ENCODE data around the gene MAP2K2.

The MAP2K2 gene

DNA sequence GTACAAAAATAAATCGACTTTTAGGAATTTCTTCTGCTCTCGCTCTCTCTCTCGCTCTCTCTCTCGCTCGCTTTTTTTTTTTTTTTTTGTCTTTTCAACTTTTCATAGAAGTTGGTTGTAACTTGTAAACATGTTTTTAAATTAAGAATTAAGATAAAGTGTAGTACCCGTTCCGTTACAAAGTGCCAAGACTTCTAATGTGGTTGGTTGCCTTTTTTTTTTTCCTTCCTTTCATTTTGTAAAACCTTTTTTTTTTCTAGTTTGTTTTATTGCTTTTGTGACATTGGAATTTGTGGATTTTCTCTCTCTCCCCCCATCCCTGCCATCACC is 77.6 kb downstream of the MAP2K2 start:
- ChIA-PET POLR2A (no interaction called here), CTCF (no interaction called here)
- Histone ChIP-seq H3K9me3 (ENCODE audit: control insufficient read depth, insufficient read depth, low read depth, low read length) (no peaks in the 10 kb centered on the region), H3K4me3 (ENCODE audit: low read depth, low read length) (no peak overlapping the region), H3K4me1 (ENCODE audit: control insufficient read depth, insufficient read depth, low read length) (no peaks in the 10 kb centered on the region), H3K27ac (ENCODE audit: extremely low read depth, low read depth, low read length) (no peak overlapping the region), H3K36me3 (ENCODE audit: control insufficient read depth in 2 of 2, insufficient read depth in 1 of 2, low read length in 2 of 2) (peaks cover 10 to 29% of the 10 kb centered on the region in 2 experiments; a peak in 2 of 3 replicates)
- TF ChIP-seq ZNF37A (tag by site-specific recombination; IDR thresholded peaks at IDR 0.05): no peak
- peak; percentile 92 for TF ChIP-seq ZNF596 (tag by site-specific recombination; IDR thresholded peaks at IDR 0.05)
- TF ChIP-seq YY1 (tag by site-specific recombination; IDR thresholded peaks at IDR 0.05): no peak
- TF ChIP-seq PRDM1 (tag by site-specific recombination; IDR thresholded peaks at IDR 0.05): peak; percentile 72
- TF ChIP-seq ZNF366 (tag by site-specific recombination; conservative IDR thresholded peaks at IDR 0.05): peak; percentile 54

DNA sequence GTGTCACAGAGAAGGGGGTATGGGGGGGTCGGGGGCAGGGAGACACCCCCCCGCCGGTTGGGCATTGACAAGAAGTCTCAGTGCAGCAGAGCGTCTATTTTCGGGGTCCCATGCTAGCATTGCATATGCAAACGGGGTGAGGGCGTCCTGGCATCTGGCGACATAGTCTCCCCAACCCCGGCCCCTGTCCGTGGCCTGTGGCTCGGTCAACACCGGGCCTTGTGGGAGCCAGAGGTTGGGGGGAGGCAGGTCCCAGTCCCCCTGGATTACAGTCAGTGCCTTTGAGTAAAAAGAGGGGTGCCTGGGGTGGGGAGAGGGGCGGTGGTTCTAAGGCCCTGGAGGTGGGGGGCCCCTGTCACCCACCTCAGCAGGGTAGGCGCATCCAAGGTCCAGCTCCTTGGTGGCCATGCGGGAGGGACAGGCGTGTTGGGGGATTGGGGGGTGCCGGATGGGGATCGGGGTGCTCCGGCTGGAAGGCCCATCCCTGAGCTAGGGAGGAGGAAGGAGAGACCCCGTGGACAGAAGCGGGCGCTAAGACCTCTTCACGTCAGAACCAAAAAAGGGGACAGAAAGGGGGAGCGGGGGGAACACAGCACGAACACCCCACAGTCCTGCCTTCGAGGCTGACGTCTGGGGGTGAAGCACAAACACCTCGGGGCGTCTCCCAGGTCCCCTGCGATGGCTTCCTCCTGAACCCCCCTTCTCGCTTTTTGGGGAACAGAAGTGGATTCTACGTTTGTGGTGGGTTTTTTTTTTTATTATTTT is 78.1 kb downstream of the MAP2K2 start:
- no peaks in the 10 kb centered on the region for H3K9me3 ChIP-seq (ENCODE audit: control insufficient read depth, insufficient read depth, low read depth, low read length)
- H3K4me3 ChIP-seq (ENCODE audit: low read depth, low read length): no peak overlapping the region
- ChIA-PET POLR2A (no interaction called here), CTCF (interaction anchor here (1.1 kb wide), 1 partner anchor 60 kb away, joined by 3 read pairs; the partner anchor contains the start of gene EEF2)
- H3K27ac ChIP-seq (ENCODE audit: extremely low read depth, low read depth, low read length): no peak overlapping the region
- TF ChIP-seq, protein P1, sequence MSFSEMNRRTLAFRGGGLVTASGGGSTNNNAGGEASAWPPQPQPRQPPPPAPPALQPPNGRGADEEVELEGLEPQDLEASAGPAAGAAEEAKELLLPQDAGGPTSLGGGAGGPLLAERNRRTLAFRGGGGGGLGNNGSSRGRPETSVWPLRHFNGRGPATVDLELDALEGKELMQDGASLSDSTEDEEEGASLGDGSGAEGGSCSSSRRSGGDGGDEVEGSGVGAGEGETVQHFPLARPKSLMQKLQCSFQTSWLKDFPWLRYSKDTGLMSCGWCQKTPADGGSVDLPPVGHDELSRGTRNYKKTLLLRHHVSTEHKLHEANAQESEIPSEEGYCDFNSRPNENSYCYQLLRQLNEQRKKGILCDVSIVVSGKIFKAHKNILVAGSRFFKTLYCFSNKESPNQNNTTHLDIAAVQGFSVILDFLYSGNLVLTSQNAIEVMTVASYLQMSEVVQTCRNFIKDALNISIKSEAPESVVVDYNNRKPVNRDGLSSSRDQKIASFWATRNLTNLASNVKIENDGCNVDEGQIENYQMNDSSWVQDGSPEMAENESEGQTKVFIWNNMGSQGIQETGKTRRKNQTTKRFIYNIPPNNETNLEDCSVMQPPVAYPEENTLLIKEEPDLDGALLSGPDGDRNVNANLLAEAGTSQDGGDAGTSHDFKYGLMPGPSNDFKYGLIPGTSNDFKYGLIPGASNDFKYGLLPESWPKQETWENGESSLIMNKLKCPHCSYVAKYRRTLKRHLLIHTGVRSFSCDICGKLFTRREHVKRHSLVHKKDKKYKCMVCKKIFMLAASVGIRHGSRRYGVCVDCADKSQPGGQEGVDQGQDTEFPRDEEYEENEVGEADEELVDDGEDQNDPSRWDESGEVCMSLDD (tag by site-specific recombination; IDR thresholded peaks at IDR 0.05): peak; percentile 88
- TF ChIP-seq SCRT2 (tag by site-specific recombination; IDR thresholded peaks at IDR 0.05): no peak
- no peaks in the 10 kb centered on the region for H3K4me1 ChIP-seq (ENCODE audit: control insufficient read depth, insufficient read depth, low read length)
- H3K36me3 ChIP-seq (ENCODE audit: control insufficient read depth in 2 of 2, insufficient read depth in 1 of 2, low read length in 2 of 2): peaks cover 10 to 26% of the 10 kb centered on the region in 2 experiments; a peak in 2 of 3 replicates

DNA sequence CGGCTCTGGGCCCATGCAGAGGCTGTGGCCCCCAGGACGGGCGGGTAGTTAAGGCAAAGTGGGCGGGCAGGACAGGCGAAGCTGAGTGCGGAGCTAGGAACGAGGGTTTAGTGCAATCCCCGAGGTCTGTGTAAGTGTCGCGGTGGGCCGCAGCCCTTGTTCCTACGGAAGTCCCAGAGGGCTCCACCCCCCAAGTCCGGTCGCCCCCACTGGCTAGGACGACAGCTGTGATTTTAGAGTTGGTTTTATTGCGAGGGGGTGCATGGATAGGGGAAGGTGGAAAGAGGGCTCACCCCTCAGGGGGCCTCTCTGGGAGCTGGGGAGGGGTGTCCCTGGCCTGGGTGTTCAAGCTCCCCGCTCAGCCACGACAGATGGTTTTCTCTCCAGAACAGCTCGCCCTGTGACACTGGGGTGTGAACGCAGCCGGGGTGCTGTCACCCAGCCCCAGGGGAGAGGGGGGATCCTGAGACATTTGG is 78.9 kb downstream of the MAP2K2 start:
- Histone ChIP-seq H3K9me3 (ENCODE audit: control insufficient read depth, insufficient read depth, low read depth, low read length) (no peaks in the 10 kb centered on the region), H3K36me3 (ENCODE audit: control insufficient read depth in 2 of 2, insufficient read depth in 1 of 2, low read length in 2 of 2) (peaks cover 10 to 21% of the 10 kb centered on the region in 2 experiments; a peak in 2 of 3 replicates), H3K4me1 (ENCODE audit: control insufficient read depth, insufficient read depth, low read length) (no peaks in the 10 kb centered on the region), H3K4me3 (ENCODE audit: low read depth, low read length) (no peak overlapping the region), H3K27ac (ENCODE audit: extremely low read depth, low read depth, low read length) (no peak overlapping the region)
- TF ChIP-seq, protein P2, sequence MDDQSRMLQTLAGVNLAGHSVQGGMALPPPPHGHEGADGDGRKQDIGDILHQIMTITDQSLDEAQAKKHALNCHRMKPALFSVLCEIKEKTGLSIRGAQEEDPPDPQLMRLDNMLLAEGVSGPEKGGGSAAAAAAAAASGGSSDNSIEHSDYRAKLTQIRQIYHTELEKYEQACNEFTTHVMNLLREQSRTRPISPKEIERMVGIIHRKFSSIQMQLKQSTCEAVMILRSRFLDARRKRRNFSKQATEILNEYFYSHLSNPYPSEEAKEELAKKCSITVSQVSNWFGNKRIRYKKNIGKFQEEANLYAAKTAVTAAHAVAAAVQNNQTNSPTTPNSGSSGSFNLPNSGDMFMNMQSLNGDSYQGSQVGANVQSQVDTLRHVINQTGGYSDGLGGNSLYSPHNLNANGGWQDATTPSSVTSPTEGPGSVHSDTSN (CRISPR knock-in tag; IDR thresholded peaks at IDR 0.05): no peak
- TF ChIP-seq ZNF292 (tag by site-specific recombination; IDR thresholded peaks at IDR 0.05; ENCODE audit: borderline replicate concordance, low read depth): no peak
- TF ChIP-seq ZNF501 (tag by site-specific recombination; IDR thresholded peaks at IDR 0.05): no peak
- TF ChIP-seq ZNF677 (tag by site-specific recombination; IDR thresholded peaks at IDR 0.05): no peak
- TF ChIP-seq ZFHX2 (tag by site-specific recombination; conservative IDR thresholded peaks at IDR 0.05): no peak
- no peak for TF ChIP-seq ZNF24 (tag by site-specific recombination; IDR thresholded peaks at IDR 0.05)
- no peak for TF ChIP-seq ZNF16 (tag by site-specific recombination; IDR thresholded peaks at IDR 0.05; ENCODE audit: low read depth)
- TF ChIP-seq ZNF37A (tag by site-specific recombination; IDR thresholded peaks at IDR 0.05): no peak
- TF ChIP-seq ZNF146 (tag by site-specific recombination; IDR thresholded peaks at IDR 0.05): no peak
- no peak for TF ChIP-seq ZNF792 (tag by site-specific recombination; IDR thresholded peaks at IDR 0.05)
- TF ChIP-seq ZNF777 (tag by site-specific recombination; IDR thresholded peaks at IDR 0.05; ENCODE audit: borderline replicate concordance): no peak
- TF ChIP-seq ZNF211 (tag by site-specific recombination; IDR thresholded peaks at IDR 0.05; ENCODE audit: low read depth): no peak
- TF ChIP-seq ZNF335 (tag by site-specific recombination; conservative IDR thresholded peaks at IDR 0.05): no peak
- no peak for TF ChIP-seq ZBTB8A (tag by site-specific recombination; IDR thresholded peaks at IDR 0.05)
- TF ChIP-seq ZNF48 (tag by site-specific recombination; IDR thresholded peaks at IDR 0.05): no peak
- TF ChIP-seq ZFP3 (tag by site-specific recombination; IDR thresholded peaks at IDR 0.05; ENCODE audit: low read depth): no peak
- no peak for TF ChIP-seq GLIS1 (tag by site-specific recombination; IDR thresholded peaks at IDR 0.05)
- TF ChIP-seq, protein P3, sequence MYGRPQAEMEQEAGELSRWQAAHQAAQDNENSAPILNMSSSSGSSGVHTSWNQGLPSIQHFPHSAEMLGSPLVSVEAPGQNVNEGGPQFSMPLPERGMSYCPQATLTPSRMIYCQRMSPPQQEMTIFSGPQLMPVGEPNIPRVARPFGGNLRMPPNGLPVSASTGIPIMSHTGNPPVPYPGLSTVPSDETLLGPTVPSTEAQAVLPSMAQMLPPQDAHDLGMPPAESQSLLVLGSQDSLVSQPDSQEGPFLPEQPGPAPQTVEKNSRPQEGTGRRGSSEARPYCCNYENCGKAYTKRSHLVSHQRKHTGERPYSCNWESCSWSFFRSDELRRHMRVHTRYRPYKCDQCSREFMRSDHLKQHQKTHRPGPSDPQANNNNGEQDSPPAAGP (tag by site-specific recombination; IDR thresholded peaks at IDR 0.05): no peak
- no peak for TF ChIP-seq ZNF266 (tag by site-specific recombination; IDR thresholded peaks at IDR 0.05; ENCODE audit: low read depth)
- ChIA-PET POLR2A (interaction anchor here (0.6 kb wide), 1 partner anchor 18 kb away, joined by 3 read pairs; no protein-coding TSS in a partner anchor), CTCF (interaction anchor here (1.1 kb wide), 1 partner anchor 60 kb away, joined by 3 read pairs; the partner anchor contains the start of gene EEF2)

Measured in HEK293 (cell line).